HEK293 (cell line): ENCODE data around the gene CYREN.

ENCODE experiments used
- TRIM28 ChIP-seq: IDR thresholded peaks from 2 replicates; pipeline ENCODE4 v1.6.1; 2011; ENCODE audit warnings: low read length, control low read depth, borderline replicate concordance
- YY1 ChIP-seq: fragments of 450-650 bp; formaldehyde crosslinking; IDR thresholded peaks from 2 replicates; pipeline ENCODE4 v1.5.1; 2018; ENCODE audit warnings: missing biosample characterization, missing genetic modification characterization
- ZFHX2 ChIP-seq: fragments of 450-650 bp; formaldehyde crosslinking; conservative IDR thresholded peaks from 2 replicates; pipeline ENCODE4 v1.5.1; 2016; ENCODE audit warnings: missing biosample characterization, missing genetic modification characterization
- ZNF274 ChIP-seq, 2 experiments: fragments of 200-500 bp in 1 of 2; fragments of 450-650 bp in 1 of 2; sonication (Bioruptor generic) in 1 of 2; formaldehyde crosslinking in 1 of 2; IDR thresholded peaks; 2 replicates each; pipeline versions ENCODE4 v1.5.1 to v1.6.1; 2014 to 2016; ENCODE audit warnings: borderline replicate concordance in 1 of 2, inconsistent platforms in 1 of 2, low read length in 1 of 2, missing biosample characterization in 1 of 2, missing genetic modification characterization in 1 of 2
- ZNF324 ChIP-seq: fragments of 450-650 bp; formaldehyde crosslinking; IDR thresholded peaks from 2 replicates; pipeline ENCODE4 v1.5.1; 2016; ENCODE audit warnings: missing biosample characterization, missing genetic modification characterization
- ZNF391 ChIP-seq: fragments of 450-650 bp; formaldehyde crosslinking; IDR thresholded peaks from 2 replicates; pipeline ENCODE4 v1.5.1; 2016; ENCODE audit warnings: low read depth, missing biosample characterization, missing genetic modification characterization, borderline replicate concordance
- ZNF501 ChIP-seq: fragments of 450-650 bp; formaldehyde crosslinking; IDR thresholded peaks from 2 replicates; pipeline ENCODE4 v1.5.1; 2016; ENCODE audit warnings: missing biosample characterization, missing genetic modification characterization
- ZNF658 ChIP-seq: fragments of 450-650 bp; formaldehyde crosslinking; IDR thresholded peaks from 2 replicates; pipeline ENCODE4; 2016; ENCODE audit warnings: missing biosample characterization, missing genetic modification characterization
- TF ChIP-seq, protein P1 (sequence below): fragments of 450-650 bp; formaldehyde crosslinking; IDR thresholded peaks from 2 replicates; pipeline ENCODE4 v1.5.1; 2016; ENCODE audit warnings: missing biosample characterization, missing genetic modification characterization
- TF ChIP-seq, protein P2 (sequence below): fragments of 450-650 bp; formaldehyde crosslinking; conservative IDR thresholded peaks from 2 replicates; pipeline ENCODE4 v1.5.1; 2016; ENCODE audit warnings: low read depth, missing biosample characterization, missing genetic modification characterization
- TF ChIP-seq, protein P3 (sequence below): fragments of 450-650 bp; formaldehyde crosslinking; IDR thresholded peaks from 2 replicates; pipeline ENCODE4 v1.5.1; 2016; ENCODE audit warnings: missing biosample characterization, missing genetic modification characterization
- TF ChIP-seq, protein P4 (sequence below): fragments of 450-650 bp; formaldehyde crosslinking; IDR thresholded peaks from 2 replicates; pipeline ENCODE4 v1.5.1; 2016; ENCODE audit warnings: missing biosample characterization, missing genetic modification characterization, low read depth

DNA sequence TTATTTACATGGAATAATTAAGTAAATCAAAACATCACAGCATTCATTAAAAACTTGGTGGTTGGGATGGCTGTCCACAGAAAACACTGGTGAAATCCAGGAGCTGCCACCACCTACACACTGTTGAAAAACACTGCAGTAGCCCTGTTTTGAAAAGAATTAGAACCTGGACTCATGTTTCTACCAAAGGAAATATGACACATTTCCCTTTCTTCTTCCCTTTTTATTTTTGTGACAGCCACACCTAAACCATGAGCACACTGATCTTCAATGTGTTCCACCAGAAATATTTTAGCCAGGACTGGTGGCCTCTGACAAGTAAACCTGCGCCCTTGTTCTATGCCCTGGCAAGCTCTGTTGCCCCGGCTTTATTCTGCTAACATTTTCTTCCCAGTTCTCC, 19.4 kb downstream of the CYREN start:
- no peak for TF ChIP-seq ZFHX2
- TF ChIP-seq, protein P1, sequence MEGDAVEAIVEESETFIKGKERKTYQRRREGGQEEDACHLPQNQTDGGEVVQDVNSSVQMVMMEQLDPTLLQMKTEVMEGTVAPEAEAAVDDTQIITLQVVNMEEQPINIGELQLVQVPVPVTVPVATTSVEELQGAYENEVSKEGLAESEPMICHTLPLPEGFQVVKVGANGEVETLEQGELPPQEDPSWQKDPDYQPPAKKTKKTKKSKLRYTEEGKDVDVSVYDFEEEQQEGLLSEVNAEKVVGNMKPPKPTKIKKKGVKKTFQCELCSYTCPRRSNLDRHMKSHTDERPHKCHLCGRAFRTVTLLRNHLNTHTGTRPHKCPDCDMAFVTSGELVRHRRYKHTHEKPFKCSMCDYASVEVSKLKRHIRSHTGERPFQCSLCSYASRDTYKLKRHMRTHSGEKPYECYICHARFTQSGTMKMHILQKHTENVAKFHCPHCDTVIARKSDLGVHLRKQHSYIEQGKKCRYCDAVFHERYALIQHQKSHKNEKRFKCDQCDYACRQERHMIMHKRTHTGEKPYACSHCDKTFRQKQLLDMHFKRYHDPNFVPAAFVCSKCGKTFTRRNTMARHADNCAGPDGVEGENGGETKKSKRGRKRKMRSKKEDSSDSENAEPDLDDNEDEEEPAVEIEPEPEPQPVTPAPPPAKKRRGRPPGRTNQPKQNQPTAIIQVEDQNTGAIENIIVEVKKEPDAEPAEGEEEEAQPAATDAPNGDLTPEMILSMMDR (tag by site-specific recombination), result no peak
- TF ChIP-seq YY1 (tag by site-specific recombination), result no peak
- TF ChIP-seq, protein P2, sequence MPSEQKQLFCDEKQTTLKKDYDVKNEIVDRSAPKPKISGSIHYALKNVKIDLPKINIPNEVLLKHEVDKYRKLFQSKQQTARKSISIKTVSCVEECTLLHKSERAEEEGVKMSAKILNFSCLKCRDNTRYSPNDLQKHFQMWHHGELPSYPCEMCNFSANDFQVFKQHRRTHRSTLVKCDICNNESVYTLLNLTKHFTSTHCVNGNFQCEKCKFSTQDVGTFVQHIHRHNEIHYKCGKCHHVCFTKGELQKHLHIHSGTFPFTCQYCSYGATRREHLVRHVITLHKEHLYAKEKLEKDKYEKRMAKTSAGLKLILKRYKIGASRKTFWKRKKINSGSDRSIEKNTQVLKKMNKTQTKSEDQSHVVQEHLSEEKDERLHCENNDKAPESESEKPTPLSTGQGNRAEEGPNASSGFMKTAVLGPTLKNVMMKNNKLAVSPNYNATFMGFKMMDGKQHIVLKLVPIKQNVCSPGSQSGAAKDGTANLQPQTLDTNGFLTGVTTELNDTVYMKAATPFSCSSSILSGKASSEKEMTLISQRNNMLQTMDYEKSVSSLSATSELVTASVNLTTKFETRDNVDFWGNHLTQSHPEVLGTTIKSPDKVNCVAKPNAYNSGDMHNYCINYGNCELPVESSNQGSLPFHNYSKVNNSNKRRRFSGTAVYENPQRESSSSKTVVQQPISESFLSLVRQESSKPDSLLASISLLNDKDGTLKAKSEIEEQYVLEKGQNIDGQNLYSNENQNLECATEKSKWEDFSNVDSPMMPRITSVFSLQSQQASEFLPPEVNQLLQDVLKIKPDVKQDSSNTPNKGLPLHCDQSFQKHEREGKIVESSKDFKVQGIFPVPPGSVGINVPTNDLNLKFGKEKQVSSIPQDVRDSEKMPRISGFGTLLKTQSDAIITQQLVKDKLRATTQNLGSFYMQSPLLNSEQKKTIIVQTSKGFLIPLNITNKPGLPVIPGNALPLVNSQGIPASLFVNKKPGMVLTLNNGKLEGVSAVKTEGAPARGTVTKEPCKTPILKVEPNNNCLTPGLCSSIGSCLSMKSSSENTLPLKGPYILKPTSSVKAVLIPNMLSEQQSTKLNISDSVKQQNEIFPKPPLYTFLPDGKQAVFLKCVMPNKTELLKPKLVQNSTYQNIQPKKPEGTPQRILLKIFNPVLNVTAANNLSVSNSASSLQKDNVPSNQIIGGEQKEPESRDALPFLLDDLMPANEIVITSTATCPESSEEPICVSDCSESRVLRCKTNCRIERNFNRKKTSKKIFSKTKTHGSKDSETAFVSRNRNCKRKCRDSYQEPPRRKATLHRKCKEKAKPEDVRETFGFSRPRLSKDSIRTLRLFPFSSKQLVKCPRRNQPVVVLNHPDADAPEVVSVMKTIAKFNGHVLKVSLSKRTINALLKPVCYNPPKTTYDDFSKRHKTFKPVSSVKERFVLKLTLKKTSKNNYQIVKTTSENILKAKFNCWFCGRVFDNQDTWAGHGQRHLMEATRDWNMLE (tag by site-specific recombination), result no peak
- TF ChIP-seq ZNF391, result no peak
- TF ChIP-seq ZNF324, result no peak
- TF ChIP-seq ZNF274 (IDR thresholded peaks at IDR 0.05; ENCODE audit: low read length), result no peak
- TF ChIP-seq ZNF274 (tag by site-specific recombination; IDR thresholded peaks at IDR 0.05; ENCODE audit: borderline replicate concordance), result no peak
- no peak for TF ChIP-seq TRIM28
- TF ChIP-seq, protein P3, sequence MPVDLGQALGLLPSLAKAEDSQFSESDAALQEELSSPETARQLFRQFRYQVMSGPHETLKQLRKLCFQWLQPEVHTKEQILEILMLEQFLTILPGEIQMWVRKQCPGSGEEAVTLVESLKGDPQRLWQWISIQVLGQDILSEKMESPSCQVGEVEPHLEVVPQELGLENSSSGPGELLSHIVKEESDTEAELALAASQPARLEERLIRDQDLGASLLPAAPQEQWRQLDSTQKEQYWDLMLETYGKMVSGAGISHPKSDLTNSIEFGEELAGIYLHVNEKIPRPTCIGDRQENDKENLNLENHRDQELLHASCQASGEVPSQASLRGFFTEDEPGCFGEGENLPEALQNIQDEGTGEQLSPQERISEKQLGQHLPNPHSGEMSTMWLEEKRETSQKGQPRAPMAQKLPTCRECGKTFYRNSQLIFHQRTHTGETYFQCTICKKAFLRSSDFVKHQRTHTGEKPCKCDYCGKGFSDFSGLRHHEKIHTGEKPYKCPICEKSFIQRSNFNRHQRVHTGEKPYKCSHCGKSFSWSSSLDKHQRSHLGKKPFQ (tag by site-specific recombination), result no peak
- no peak for TF ChIP-seq ZNF501 (tag by site-specific recombination)
- no peak for TF ChIP-seq ZNF658 (tag by site-specific recombination)
- TF ChIP-seq, protein P4, sequence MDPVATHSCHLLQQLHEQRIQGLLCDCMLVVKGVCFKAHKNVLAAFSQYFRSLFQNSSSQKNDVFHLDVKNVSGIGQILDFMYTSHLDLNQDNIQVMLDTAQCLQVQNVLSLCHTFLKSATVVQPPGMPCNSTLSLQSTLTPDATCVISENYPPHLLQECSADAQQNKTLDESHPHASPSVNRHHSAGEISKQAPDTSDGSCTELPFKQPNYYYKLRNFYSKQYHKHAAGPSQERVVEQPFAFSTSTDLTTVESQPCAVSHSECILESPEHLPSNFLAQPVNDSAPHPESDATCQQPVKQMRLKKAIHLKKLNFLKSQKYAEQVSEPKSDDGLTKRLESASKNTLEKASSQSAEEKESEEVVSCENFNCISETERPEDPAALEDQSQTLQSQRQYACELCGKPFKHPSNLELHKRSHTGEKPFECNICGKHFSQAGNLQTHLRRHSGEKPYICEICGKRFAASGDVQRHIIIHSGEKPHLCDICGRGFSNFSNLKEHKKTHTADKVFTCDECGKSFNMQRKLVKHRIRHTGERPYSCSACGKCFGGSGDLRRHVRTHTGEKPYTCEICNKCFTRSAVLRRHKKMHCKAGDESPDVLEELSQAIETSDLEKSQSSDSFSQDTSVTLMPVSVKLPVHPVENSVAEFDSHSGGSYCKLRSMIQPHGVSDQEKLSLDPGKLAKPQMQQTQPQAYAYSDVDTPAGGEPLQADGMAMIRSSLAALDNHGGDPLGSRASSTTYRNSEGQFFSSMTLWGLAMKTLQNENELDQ (tag by site-specific recombination), result no peak
